ENCODE measurements around the gene MALT1. TPM values are rescaled to one million over a fixed set of nuclear protein-coding genes. Genes with fewer than 3 reads are reported as not detected.
A peak's percentile ranks its signal among the peaks of the same experiment; 100 is the strongest.

The MALT1 gene
- total RNA-seq, 4 donors from 2014 or later: 25.7 to 34.7 (median 28.3) TPM

DNA sequence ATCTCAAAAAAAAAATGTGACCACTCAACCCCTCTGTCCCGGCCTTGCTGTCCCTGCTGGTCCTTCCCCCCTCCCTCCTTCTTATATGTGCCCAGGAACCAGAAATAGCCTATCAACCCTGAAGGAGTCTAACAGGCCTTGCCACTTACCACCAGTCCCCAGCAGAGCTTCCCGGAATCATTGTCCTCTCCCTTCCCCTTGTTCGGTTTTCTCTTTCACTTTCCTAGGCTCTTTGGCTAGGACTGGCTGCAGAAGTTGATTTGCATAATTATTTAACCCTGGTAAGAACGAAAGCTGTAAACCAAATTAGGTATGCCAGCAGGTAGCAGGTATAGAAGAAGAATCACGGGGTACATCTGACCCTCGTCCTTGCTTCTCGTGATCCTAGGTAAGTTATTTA lies 120.8 kb downstream of the MALT1 start:
- no peaks in the 10 kb centered on the region for H3K9me3 ChIP-seq
- TF ChIP-seq POLR2A (IDR thresholded peaks at IDR 0.05): no peak
- TF ChIP-seq, protein P1, sequence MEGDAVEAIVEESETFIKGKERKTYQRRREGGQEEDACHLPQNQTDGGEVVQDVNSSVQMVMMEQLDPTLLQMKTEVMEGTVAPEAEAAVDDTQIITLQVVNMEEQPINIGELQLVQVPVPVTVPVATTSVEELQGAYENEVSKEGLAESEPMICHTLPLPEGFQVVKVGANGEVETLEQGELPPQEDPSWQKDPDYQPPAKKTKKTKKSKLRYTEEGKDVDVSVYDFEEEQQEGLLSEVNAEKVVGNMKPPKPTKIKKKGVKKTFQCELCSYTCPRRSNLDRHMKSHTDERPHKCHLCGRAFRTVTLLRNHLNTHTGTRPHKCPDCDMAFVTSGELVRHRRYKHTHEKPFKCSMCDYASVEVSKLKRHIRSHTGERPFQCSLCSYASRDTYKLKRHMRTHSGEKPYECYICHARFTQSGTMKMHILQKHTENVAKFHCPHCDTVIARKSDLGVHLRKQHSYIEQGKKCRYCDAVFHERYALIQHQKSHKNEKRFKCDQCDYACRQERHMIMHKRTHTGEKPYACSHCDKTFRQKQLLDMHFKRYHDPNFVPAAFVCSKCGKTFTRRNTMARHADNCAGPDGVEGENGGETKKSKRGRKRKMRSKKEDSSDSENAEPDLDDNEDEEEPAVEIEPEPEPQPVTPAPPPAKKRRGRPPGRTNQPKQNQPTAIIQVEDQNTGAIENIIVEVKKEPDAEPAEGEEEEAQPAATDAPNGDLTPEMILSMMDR (IDR thresholded peaks at IDR 0.05): no peak
- H3K4me1 ChIP-seq: no peaks in the 10 kb centered on the region
- DNase-seq: peak in 1 of 3 donors; percentile 31
- H3K4me3 ChIP-seq: peak overlapping the region in 1 of 4 donors; percentile 12
- no peak overlapping the region for H3K27ac ChIP-seq
- H3K36me3 ChIP-seq: no peaks in the 10 kb centered on the region
- no peaks in the 10 kb centered on the region for H3K27me3 ChIP-seq

DNA sequence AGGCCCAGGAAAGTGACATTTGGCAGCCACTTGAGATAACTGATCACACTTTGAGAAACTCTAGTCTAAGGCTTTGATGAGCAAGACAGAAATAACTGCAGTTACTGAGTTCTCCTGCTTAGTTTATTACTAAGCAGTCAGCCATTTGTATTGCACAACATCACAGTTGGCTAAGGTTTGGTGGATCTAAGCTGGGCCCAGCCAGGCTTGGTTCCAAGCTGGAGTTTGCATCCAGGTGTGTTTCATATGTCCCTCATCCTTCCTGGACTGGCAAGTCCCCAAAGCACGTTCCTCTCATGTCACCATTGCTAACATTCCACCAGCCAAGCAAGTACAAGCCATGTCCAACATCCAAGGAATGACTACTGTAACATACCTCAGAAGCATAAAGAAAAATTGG lies 122.1 kb downstream of the MALT1 start:
- H3K4me1 ChIP-seq: no peaks in the 10 kb centered on the region

DNA sequence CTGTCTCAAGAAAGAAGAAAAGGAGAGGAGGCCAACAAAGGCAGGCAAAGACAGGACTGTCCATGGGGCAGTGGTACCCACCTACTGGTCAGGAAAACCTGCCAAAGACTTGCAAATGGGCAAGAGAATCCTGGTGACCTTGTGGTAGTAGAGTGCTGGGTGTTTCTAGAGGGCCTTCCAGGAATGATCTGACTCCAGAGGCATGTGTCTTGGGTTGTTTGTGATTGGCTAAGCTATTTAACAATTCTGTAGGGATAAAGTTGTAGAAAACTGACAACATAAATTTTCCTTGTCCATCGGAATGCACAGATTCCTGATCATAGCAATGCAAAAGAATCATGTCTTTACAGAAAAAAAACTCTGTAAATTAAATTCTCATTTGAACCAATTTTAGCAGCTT lies 125.0 kb downstream of the MALT1 start:
- H3K4me1 ChIP-seq: no peaks in the 10 kb centered on the region
- DNase-seq: no peak
- H3K9me3 ChIP-seq: no peaks in the 10 kb centered on the region
- TF ChIP-seq POLR2A (IDR thresholded peaks at IDR 0.05): no peak
- TF ChIP-seq, protein P1 (IDR thresholded peaks at IDR 0.05): no peak
- no peaks in the 10 kb centered on the region for H3K27me3 ChIP-seq
- H3K4me3 ChIP-seq: no peak overlapping the region
- H3K27ac ChIP-seq: no peak overlapping the region
- H3K36me3 ChIP-seq: no peaks in the 10 kb centered on the region

More for the DNA sequence above, 122.1 kb downstream of the MALT1 start:
- Histone ChIP-seq H3K27ac (no peak overlapping the region), H3K27me3 (no peaks in the 10 kb centered on the region), H3K4me3 (no peak overlapping the region), H3K36me3 (no peaks in the 10 kb centered on the region), H3K9me3 (no peaks in the 10 kb centered on the region)
- DNase-seq: no peak
- no peak for TF ChIP-seq POLR2A (IDR thresholded peaks at IDR 0.05)
- TF ChIP-seq, protein P1 (IDR thresholded peaks at IDR 0.05): no peak

DNA sequence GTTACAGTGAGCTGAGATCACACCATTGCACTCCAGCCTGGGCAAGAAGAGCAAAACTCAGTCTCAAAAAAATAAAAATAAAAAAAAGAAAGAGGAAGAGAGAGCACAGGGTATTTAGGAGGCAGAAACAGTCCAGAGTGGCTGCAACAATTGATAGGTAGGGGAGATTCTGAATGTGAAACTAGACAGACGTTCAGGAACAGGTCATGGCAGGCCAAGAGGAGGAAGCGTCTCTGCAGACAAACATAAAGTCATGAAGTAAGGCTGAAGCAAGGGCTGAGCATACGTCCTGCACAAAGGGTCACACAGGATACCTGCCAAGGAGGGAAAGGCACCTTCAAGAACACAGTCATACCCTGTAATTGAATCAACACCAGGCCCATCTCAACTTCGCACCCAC lies 129.3 kb downstream of the MALT1 start:
- TF ChIP-seq, protein P1 (IDR thresholded peaks at IDR 0.05): no peak
- TF ChIP-seq POLR2A (IDR thresholded peaks at IDR 0.05): no peak
- no peaks in the 10 kb centered on the region for H3K27me3 ChIP-seq

DNA sequence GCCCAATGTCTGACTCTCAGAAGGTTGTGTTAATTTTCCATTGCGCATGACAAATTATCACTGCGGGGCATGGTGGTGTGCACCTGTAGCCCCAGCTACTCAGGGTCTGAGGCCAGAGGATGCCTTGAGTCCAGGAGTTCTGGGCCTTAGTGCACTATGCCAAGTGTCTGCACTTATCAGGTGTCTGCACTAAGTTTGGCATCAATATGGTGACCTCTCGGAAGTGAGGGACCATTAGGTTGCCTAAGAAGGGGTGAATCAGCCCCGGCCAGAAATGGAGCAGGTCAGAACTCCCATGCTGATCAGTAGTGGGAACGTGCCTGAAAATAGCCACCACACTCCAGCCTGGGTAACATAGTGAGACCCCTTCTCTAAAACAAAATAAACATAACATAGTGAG lies 131.7 kb downstream of the MALT1 start:
- Histone ChIP-seq H3K27me3 (no peaks in the 10 kb centered on the region), H3K36me3 (no peaks in the 10 kb centered on the region), H3K4me3 (no peak overlapping the region), H3K4me1 (no peaks in the 10 kb centered on the region), H3K27ac (no peak overlapping the region), H3K9me3 (no peaks in the 10 kb centered on the region)
- no peak for DNase-seq
- TF ChIP-seq POLR2A (IDR thresholded peaks at IDR 0.05): no peak
- TF ChIP-seq, protein P1 (IDR thresholded peaks at IDR 0.05): no peak

More for the DNA sequence above, 129.3 kb downstream of the MALT1 start:
- H3K36me3 ChIP-seq: no peaks in the 10 kb centered on the region
- H3K27ac ChIP-seq: no peak overlapping the region
- no peaks in the 10 kb centered on the region for H3K9me3 ChIP-seq
- no peak overlapping the region for H3K4me3 ChIP-seq
- DNase-seq: no peak
- H3K4me1 ChIP-seq: no peaks in the 10 kb centered on the region

DNA sequence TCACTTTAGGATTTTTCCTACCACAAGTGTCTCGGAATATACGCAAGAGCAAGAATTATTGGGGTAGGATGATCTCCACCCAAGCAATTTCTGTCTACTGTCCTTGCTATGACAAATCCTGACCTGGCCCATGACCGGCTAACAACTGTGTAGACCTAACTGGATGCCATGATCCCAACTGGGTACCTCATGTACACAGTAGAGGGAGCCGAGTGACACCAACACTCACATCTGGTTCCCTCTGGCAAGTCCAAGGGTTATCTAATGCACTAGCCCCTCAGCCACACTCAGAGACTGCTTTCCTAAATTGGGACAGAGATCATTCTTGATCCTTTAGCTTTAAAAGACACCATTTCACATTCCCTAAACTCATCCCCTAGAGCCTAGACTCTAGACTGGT lies 132.7 kb downstream of the MALT1 start:
- Histone ChIP-seq H3K4me1 (no peaks in the 10 kb centered on the region), H3K27ac (no peak overlapping the region), H3K4me3 (no peak overlapping the region), H3K36me3 (no peaks in the 10 kb centered on the region), H3K27me3 (no peaks in the 10 kb centered on the region), H3K9me3 (no peaks in the 10 kb centered on the region)
- DNase-seq: no peak
- no peak for TF ChIP-seq POLR2A (IDR thresholded peaks at IDR 0.05)
- TF ChIP-seq, protein P1 (IDR thresholded peaks at IDR 0.05): no peak
